CD14-positive monocyte (primary cell): ENCODE results near the gene URB1. TPM values are rescaled to one million over a fixed set of nuclear protein-coding genes. Genes with fewer than 3 reads are reported as not detected.

Source experiments
- DNase-seq, 3 donors: peaks; one replicate each; pipeline ENCODE4 v3.0.0-alpha.2; 2011 to 2022
- H2AFZ ChIP-seq: 2 replicates; pipeline ENCODE4 v1.6.0; 2012; ENCODE audit warnings: mild to moderate bottlenecking, low read depth, low read length, inconsistent platforms; ENCODE audit not compliant: insufficient read depth, poor library complexity, severe bottlenecking
- H3K27ac ChIP-seq, 2 donors: 1 replicate in 1 of 2; 2 replicates in 1 of 2; pipeline ENCODE4 v1.5.1; 2012 to 2013; ENCODE audit warnings: low read length in 2 of 2, control low read depth in 1 of 2, inconsistent platforms in 1 of 2, low read depth in 1 of 2, mild to moderate bottlenecking in 1 of 2
- H3K27me3 ChIP-seq, 2 donors: one replicate each; pipeline versions ENCODE4 v1.6.0 to v1.6.1; 2011 to 2013; ENCODE audit warnings: low read length in 2 of 2; ENCODE audit not compliant: control insufficient read depth in 2 of 2, insufficient read depth in 2 of 2
- H3K36me3 ChIP-seq, 2 donors: replicated peaks in 1 of 2; 1 replicate in 1 of 2; 2 replicates in 1 of 2; pipeline versions ENCODE4 v1.5.1 to v1.6.1; 2012 to 2013; ENCODE audit warnings: low read length in 2 of 2, control low read depth in 1 of 2, inconsistent platforms in 1 of 2, mild to moderate bottlenecking in 1 of 2; ENCODE audit not compliant: insufficient read depth in 2 of 2, control insufficient read depth in 1 of 2
- H3K4me1 ChIP-seq, 2 donors: 1 replicate in 1 of 2; 2 replicates in 1 of 2; pipeline versions ENCODE4 v1.5.1 to v1.6.1; 2012 to 2013; ENCODE audit warnings: low read length in 2 of 2, control low read depth in 1 of 2, inconsistent platforms in 1 of 2, mild to moderate bottlenecking in 1 of 2, moderate library complexity in 1 of 2; ENCODE audit not compliant: insufficient read depth in 2 of 2, control insufficient read depth in 1 of 2
- H3K4me2 ChIP-seq: replicated peaks from 2 replicates; pipeline ENCODE3; 2012; ENCODE audit warnings: low read length, moderate library complexity, mild to moderate bottlenecking; ENCODE audit not compliant: poor library complexity, severe bottlenecking; ENCODE audit errors: extremely low read depth
- H3K4me3 ChIP-seq, 3 experiments: fragments of 200-600 bp in 1 of 3; sonication (generic) in 1 of 3; replicated peaks in 1 of 3; 1 replicate in 2 of 3; 2 replicates in 1 of 3; pipeline ENCODE4 v1.5.1; 2011 to 2013; ENCODE audit warnings: low read length in 3 of 3, mild to moderate bottlenecking in 3 of 3, control low read depth in 2 of 3, low read depth in 2 of 3, inconsistent platforms in 1 of 3, moderate library complexity in 1 of 3
- H3K79me2 ChIP-seq: 2 replicates; pipeline ENCODE4 v1.6.0; 2012; ENCODE audit warnings: mild to moderate bottlenecking, control low read depth, inconsistent platforms, low read length, moderate library complexity; ENCODE audit not compliant: insufficient read depth
- H3K9ac ChIP-seq: 2 replicates; pipeline ENCODE4 v1.6.0; 2017; ENCODE audit warnings: low read length, mild to moderate bottlenecking; ENCODE audit not compliant: insufficient read depth, poor library complexity, severe bottlenecking
- H3K9me3 ChIP-seq, 2 donors: replicated peaks in 1 of 2; 1 replicate in 1 of 2; 2 replicates in 1 of 2; pipeline versions ENCODE4 v1.5.1 to v1.6.1; 2012 to 2013; ENCODE audit warnings: low read length in 2 of 2, control low read depth in 1 of 2; ENCODE audit not compliant: control insufficient read depth in 1 of 2, insufficient read depth in 1 of 2
- H4K20me1 ChIP-seq: 2 replicates; pipeline ENCODE4 v1.6.0; 2012; ENCODE audit warnings: mild to moderate bottlenecking, low read length, control low read depth, moderate library complexity; ENCODE audit not compliant: insufficient read depth
- H3K27ac Mint-ChIP-seq, 7 donors: one replicate each; pipeline ENCODE4 v1.8.0; 2020; ENCODE audit warnings: mild to moderate bottlenecking in 7 of 7, mixed read lengths in 7 of 7, moderate library complexity in 6 of 7, inconsistent platforms in 2 of 7
- H3K27me3 Mint-ChIP-seq, 3 donors: one replicate each; pipeline ENCODE4 v1.8.0; 2021 to 2022; ENCODE audit warnings: low read depth in 3 of 3, mild to moderate bottlenecking in 3 of 3, mixed read lengths in 3 of 3, moderate library complexity in 3 of 3, inconsistent platforms in 1 of 3
- H3K36me3 Mint-ChIP-seq, 2 donors: one replicate each; pipeline ENCODE4 v1.8.0; 2020; ENCODE audit warnings: mixed read lengths in 2 of 2, inconsistent platforms in 1 of 2, mild to moderate bottlenecking in 1 of 2
- H3K4me1 Mint-ChIP-seq: one replicate; pipeline ENCODE4 v1.8.0; 2020; ENCODE audit warnings: mild to moderate bottlenecking, mixed read lengths
- H3K4me3 Mint-ChIP-seq, 2 donors: one replicate each; pipeline ENCODE4 v1.8.0; 2020; ENCODE audit warnings: mild to moderate bottlenecking in 2 of 2, mixed read lengths in 2 of 2, moderate library complexity in 1 of 2
- H3K9me3 Mint-ChIP-seq, 7 donors: one replicate each; pipeline ENCODE4 v1.8.0; 2020 to 2022; ENCODE audit warnings: mixed read lengths in 7 of 7, mild to moderate bottlenecking in 6 of 7, moderate library complexity in 6 of 7, inconsistent platforms in 2 of 7
- CTCF ChIP-seq: fragments of 200-600 bp; IDR thresholded peaks from one replicate; pipeline ENCODE4 v1.8.0; 2022; ENCODE audit warnings: antibody characterized with exemption, mild to moderate bottlenecking
- WGBS: methylation state at CpG from one replicate; pipeline ENCODE4 v1.1.5; 2013; ENCODE audit warnings: missing lambda C conversion rate; ENCODE audit not compliant: insufficient coverage; 5-methylcytosine and 5-hydroxymethylcytosine counted together
- intact Hi-C, 2 donors: fragments of 100-400 bp; cut with micrococcal nuclease; formaldehyde crosslinking; loops; one replicate each; pipeline versions ENCODE4 v1.15.0 to v1.15.1; 2023
- polyA plus RNA-seq, 3 donors: library from polyadenylated mRNA; depleted of rRNA in 1 of 3; unstranded in 2 of 3; stranded (reverse) in 1 of 3; fragments of 300-500 nt in 2 of 3; fragments of >200 nt in 1 of 3; fragmentation: Illumina TruSeq in 2 of 3; gene quantifications; 1 replicate in 2 of 3; 2 replicates in 1 of 3; pipeline ENCODE4 v1.2.3, GENCODE V29; 2012 to 2021

Gene URB1
- polyA plus RNA-seq, 3 donors, result 0.25 to 2.4 (median 0.47) TPM

GRCh38 chr21:32319012-32319411 lies 73.8 kb downstream of the URB1 start:
- peaks cover 0 to 2% (median 0%) of the 10 kb centered on the region in 7 donors for H3K9me3 Mint-ChIP-seq
- intact Hi-C loops, result no loop called here
- Histone ChIP-seq H3K27me3 (no peaks in the 10 kb centered on the region), H2AFZ (no peak overlapping the region), H3K9ac (no peak overlapping the region), H3K4me2 (no peak overlapping the region), H4K20me1 (no peaks in the 10 kb centered on the region), H3K79me2 (no peaks in the 10 kb centered on the region), H3K36me3 (peaks cover 85 to 97% of the 10 kb centered on the region in 2 donors), H3K4me3 (no peak overlapping the region), H3K9me3 (no peaks in the 10 kb centered on the region), H3K4me1 (no peaks in the 10 kb centered on the region), H3K27ac (no peak overlapping the region)
- H3K4me3 Mint-ChIP-seq, result no peak overlapping the region
- peaks cover 80 to 94% of the 10 kb centered on the region in 2 donors for H3K36me3 Mint-ChIP-seq
- DNase-seq, result no peak
- H3K27ac Mint-ChIP-seq, result peak overlapping the region in 1 of 7 donors; percentile 35
- peaks cover 0 to 2% (median 0%) of the 10 kb centered on the region in 3 donors for H3K27me3 Mint-ChIP-seq
- no peak for TF ChIP-seq CTCF
- WGBS, result 100% methylated on average over 7 of the region's 7 CpGs
- no peaks in the 10 kb centered on the region for H3K4me1 Mint-ChIP-seq

- no peak overlapping the region for H3K4me3 Mint-ChIP-seq
- 91% methylated on average over 9 of the region's 9 CpGs for WGBS
- no peaks in the 10 kb centered on the region for H3K4me1 ChIP-seq
- no peaks in the 10 kb centered on the region for H4K20me1 ChIP-seq
- no peak overlapping the region for H3K27ac ChIP-seq
- H3K36me3 Mint-ChIP-seq, result peaks cover 76 to 87% of the 10 kb centered on the region in 2 donors
- no peak overlapping the region for H2AFZ ChIP-seq
- H3K4me1 Mint-ChIP-seq, result no peaks in the 10 kb centered on the region
- intact Hi-C loops, result no loop called here
- H3K36me3 ChIP-seq, result peaks cover 76 to 92% of the 10 kb centered on the region in 2 donors
- peaks cover 0 to 2% (median 0%) of the 10 kb centered on the region in 3 donors for H3K27me3 Mint-ChIP-seq
- H3K9me3 Mint-ChIP-seq, result peaks cover 0 to 2% (median 0%) of the 10 kb centered on the region in 7 donors
- no peaks in the 10 kb centered on the region for H3K9me3 ChIP-seq
- TF ChIP-seq CTCF, result no peak
- DNase-seq, result no peak
- no peak overlapping the region for H3K9ac ChIP-seq
- no peaks in the 10 kb centered on the region for H3K27me3 ChIP-seq
- H3K27ac Mint-ChIP-seq, result peak overlapping the region in 1 of 7 donors; percentile 73
- H3K4me2 ChIP-seq, result no peak overlapping the region
- no peak overlapping the region for H3K4me3 ChIP-seq
- H3K79me2 ChIP-seq, result no peaks in the 10 kb centered on the region
Measured at GRCh38 chr21:32317726-32318125, 75.1 kb downstream of the URB1 start.
